H1 (cell line): Measurements from ENCODE around the gene ARNT2.

Source experiments
- ATF3 ChIP-seq: IDR thresholded peaks from 2 replicates; pipeline ENCODE4 v1.6.1; 2011; ENCODE audit warnings: low read depth, mild to moderate bottlenecking, low read length; ENCODE audit not compliant: insufficient read depth
- CTCF ChIP-seq, 3 experiments: IDR thresholded peaks; 1 replicate in 2 of 3; 2 replicates in 1 of 3; pipeline versions ENCODE4 v1.5.1 to v1.6.1; 2011; ENCODE audit warnings: low read length in 3 of 3, mild to moderate bottlenecking in 3 of 3, inconsistent platforms in 2 of 3, low read depth in 1 of 3, moderate library complexity in 1 of 3; ENCODE audit not compliant: insufficient read depth in 1 of 3; ENCODE audit errors: control extremely low read depth in 1 of 3
- POLR2AphosphoS5 ChIP-seq: IDR thresholded peaks from 2 replicates; pipeline ENCODE4 v1.6.1; 2011; ENCODE audit warnings: low read depth, low read length
- RAD21 ChIP-seq, 2 experiments: IDR thresholded peaks in 1 of 2; conservative IDR thresholded peaks in 1 of 2; 2 replicates each; pipeline ENCODE4 v1.6.1; 2011; ENCODE audit warnings: low read depth in 2 of 2, low read length in 2 of 2, improper control_type of control experiment in 1 of 2, inconsistent platforms in 1 of 2, mild to moderate bottlenecking in 1 of 2, moderate library complexity in 1 of 2

GRCh38 chr15:80562033-80562432 lies 157.9 kb downstream of the ARNT2 start:
- no peak for TF ChIP-seq ATF3
- no peak for TF ChIP-seq POLR2AphosphoS5
- no peak for TF ChIP-seq CTCF (IDR thresholded peaks at IDR 0.05; ENCODE audit: control extremely low read depth in 1 of 3, insufficient read depth in 1 of 3, low read depth in 1 of 3, low read length in 3 of 3)
- no peak for TF ChIP-seq RAD21 (IDR thresholded peaks at IDR 0.05 in 1 of 2, conservative IDR thresholded peaks at IDR 0.05 in 1 of 2; ENCODE audit: low read depth in 2 of 2, low read length in 2 of 2)
